GM19438 (cell line): ENCODE data around the gene PLEKHD1.
"Not testable (repeated sequence)": the region's sequence is repeated elsewhere in the genome, so short reads cannot be mapped to it uniquely, and the experiment has no call there.

Source experiments
- ATAC-seq: cut with Tn5 transposase; IDR thresholded peaks from one replicate; pipeline ENCODE4 v1.9.1; 2021; ENCODE audit warnings: low read depth; ENCODE audit not compliant: unreplicated experiment

The PLEKHD1 gene

GRCh38 chr14:69484444-69485314 is at the start of gene PLEKHD1:
Gene PLEKHD1 (plus strand): TSS chr14:69484728. CDS start chr14:69484966, 238 bp downstream.
- no peak for ATAC-seq

- no peak for ATAC-seq
Measured at GRCh38 chr14:69439521-69440270, 44.8 kb upstream of the PLEKHD1 start.

GRCh38 chr14:69441948-69442347 is 42.6 kb upstream of the PLEKHD1 start:
- no peak for ATAC-seq

- no peak for ATAC-seq
Measured at GRCh38 chr14:69443296-69443805, 41.2 kb upstream of the PLEKHD1 start.

GRCh38 chr14:69449216-69449615 is 35.3 kb upstream of the PLEKHD1 start:
- ATAC-seq, result no peak

- ATAC-seq, result no peak
Measured at GRCh38 chr14:69451941-69452340, 32.6 kb upstream of the PLEKHD1 start.

- ATAC-seq, result no peak
Measured at GRCh38 chr14:69458350-69458749, 26.2 kb upstream of the PLEKHD1 start.

- no peak for ATAC-seq
Measured at GRCh38 chr14:69459122-69459521, 25.4 kb upstream of the PLEKHD1 start.

- no peak for ATAC-seq
Measured at GRCh38 chr14:69460093-69460701, 24.3 kb upstream of the PLEKHD1 start.

GRCh38 chr14:69464379-69464778 is 20.1 kb upstream of the PLEKHD1 start:
- ATAC-seq, result no peak

- ATAC-seq, result no peak
Measured at GRCh38 chr14:69464829-69465228, 19.7 kb upstream of the PLEKHD1 start.

- ATAC-seq, result no peak
Measured at GRCh38 chr14:69468949-69469348, 15.6 kb upstream of the PLEKHD1 start.

GRCh38 chr14:69471436-69471835 is 13.1 kb upstream of the PLEKHD1 start:
- ATAC-seq, result no peak

- no peak for ATAC-seq
Measured at GRCh38 chr14:69471916-69472315, 12.6 kb upstream of the PLEKHD1 start.

- no peak for ATAC-seq
Measured at GRCh38 chr14:69473260-69473659, 11.3 kb upstream of the PLEKHD1 start.

GRCh38 chr14:69473946-69474345 is 10.6 kb upstream of the PLEKHD1 start:
- no peak for ATAC-seq

GRCh38 chr14:69475194-69475818 is 9.2 kb upstream of the PLEKHD1 start:
- ATAC-seq, result no peak

- not testable (repeated sequence) for ATAC-seq
Measured at GRCh38 chr14:69476824-69477450, 7.6 kb upstream of the PLEKHD1 start.

- not testable (repeated sequence) for ATAC-seq
Measured at GRCh38 chr14:69478055-69478454, 6.5 kb upstream of the PLEKHD1 start.

- no peak for ATAC-seq
Measured at GRCh38 chr14:69479696-69480095, 4.8 kb upstream of the PLEKHD1 start.
